ENCODE results near the gene GOLGA3. TPM values are rescaled to one million over a fixed set of nuclear protein-coding genes. Genes with fewer than 3 reads are reported as not detected.

The GOLGA3 gene, protein sequence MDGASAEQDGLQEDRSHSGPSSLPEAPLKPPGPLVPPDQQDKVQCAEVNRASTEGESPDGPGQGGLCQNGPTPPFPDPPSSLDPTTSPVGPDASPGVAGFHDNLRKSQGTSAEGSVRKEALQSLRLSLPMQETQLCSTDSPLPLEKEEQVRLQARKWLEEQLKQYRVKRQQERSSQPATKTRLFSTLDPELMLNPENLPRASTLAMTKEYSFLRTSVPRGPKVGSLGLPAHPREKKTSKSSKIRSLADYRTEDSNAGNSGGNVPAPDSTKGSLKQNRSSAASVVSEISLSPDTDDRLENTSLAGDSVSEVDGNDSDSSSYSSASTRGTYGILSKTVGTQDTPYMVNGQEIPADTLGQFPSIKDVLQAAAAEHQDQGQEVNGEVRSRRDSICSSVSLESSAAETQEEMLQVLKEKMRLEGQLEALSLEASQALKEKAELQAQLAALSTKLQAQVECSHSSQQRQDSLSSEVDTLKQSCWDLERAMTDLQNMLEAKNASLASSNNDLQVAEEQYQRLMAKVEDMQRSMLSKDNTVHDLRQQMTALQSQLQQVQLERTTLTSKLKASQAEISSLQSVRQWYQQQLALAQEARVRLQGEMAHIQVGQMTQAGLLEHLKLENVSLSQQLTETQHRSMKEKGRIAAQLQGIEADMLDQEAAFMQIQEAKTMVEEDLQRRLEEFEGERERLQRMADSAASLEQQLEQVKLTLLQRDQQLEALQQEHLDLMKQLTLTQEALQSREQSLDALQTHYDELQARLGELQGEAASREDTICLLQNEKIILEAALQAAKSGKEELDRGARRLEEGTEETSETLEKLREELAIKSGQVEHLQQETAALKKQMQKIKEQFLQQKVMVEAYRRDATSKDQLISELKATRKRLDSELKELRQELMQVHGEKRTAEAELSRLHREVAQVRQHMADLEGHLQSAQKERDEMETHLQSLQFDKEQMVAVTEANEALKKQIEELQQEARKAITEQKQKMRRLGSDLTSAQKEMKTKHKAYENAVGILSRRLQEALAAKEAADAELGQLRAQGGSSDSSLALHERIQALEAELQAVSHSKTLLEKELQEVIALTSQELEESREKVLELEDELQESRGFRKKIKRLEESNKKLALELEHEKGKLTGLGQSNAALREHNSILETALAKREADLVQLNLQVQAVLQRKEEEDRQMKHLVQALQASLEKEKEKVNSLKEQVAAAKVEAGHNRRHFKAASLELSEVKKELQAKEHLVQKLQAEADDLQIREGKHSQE (N-terminal part only)
- 90.2 and 116 TPM in 2 replicates for total RNA-seq (2013; cell fraction: nucleolus; rRNA removed)
- total RNA-seq (2014; rRNA removed) (30.5 and 33.2 TPM in 2 replicates), total RNA-seq (2014; rRNA removed; fragmentation: Illumina TruSeq; extraction: Trizol) (17.4 and 18.6 TPM in 2 replicates), total RNA-seq (2021) (36.3 and 42.7 TPM in 2 replicates), polyA plus RNA-seq (2011; rRNA removed) (5.7 and 9.7 TPM in 2 replicates), polyA plus RNA-seq (2014; fragmentation: Illumina TruSeq; extraction: Trizol) (4.6 and 8.3 TPM in 2 replicates), polyA plus RNA-seq (2014; fragmentation: Nextera tagmentation; extraction: Ambion mirVana) (1 to 10 TPM; 2.0 to 3.7 TPM), polyA plus RNA-seq (2014; rRNA removed) (16.0 and 21.5 TPM in 2 replicates), polyA plus RNA-seq (2016; fragmentation: Nextera tagmentation; extraction: Ambion mirVana) (10 to 100 TPM; 14.4 to 16.8 TPM), polyA minus RNA-seq (2011; rRNA and poly(A)+ RNA removed) (16.6 and 31.5 TPM in 2 replicates), Bru-seq, nascent RNA (percentile 82 among the genes with signal in this experiment), BruChase-seq, experiment 1, labeled RNA remaining after a 6-hour chase (percentile 96 among the genes with signal in this experiment), BruChase-seq, experiment 2, labeled RNA remaining after a 2-hour chase (percentile 94 among the genes with signal in this experiment)
- 8.9 TPM for polyA plus RNA-seq (2011; ENCODE audit: low read depth)
- 13.4 and 15.2 TPM in 2 replicates for polyA plus RNA-seq (2011; cell fraction: cytosol; rRNA removed)
- 19.3 and 29.6 TPM in 2 replicates for polyA plus RNA-seq (2011; cell fraction: nucleus; rRNA removed)
- 18.0 and 18.3 TPM in 2 replicates for polyA plus RNA-seq (2012)
- polyA minus RNA-seq (2011; cell fraction: cytosol; rRNA and poly(A)+ RNA removed) = 17.8 and 21.1 TPM in 2 replicates
- polyA minus RNA-seq (2011; cell fraction: nucleus; rRNA and poly(A)+ RNA removed) = 10.0 and 30.3 TPM in 2 replicates
- long read RNA-seq, experiment 1, partial matches to known transcripts = 3 of 11 reads
- long read RNA-seq, experiment 1, other reads (novel, unspliced or antisense) = 8 of 11 reads
- long read RNA-seq, experiment 2, partial matches to known transcripts = 8 of 19 reads
- long read RNA-seq, experiment 2, other reads (novel, unspliced or antisense) = 11 of 19 reads

DNA sequence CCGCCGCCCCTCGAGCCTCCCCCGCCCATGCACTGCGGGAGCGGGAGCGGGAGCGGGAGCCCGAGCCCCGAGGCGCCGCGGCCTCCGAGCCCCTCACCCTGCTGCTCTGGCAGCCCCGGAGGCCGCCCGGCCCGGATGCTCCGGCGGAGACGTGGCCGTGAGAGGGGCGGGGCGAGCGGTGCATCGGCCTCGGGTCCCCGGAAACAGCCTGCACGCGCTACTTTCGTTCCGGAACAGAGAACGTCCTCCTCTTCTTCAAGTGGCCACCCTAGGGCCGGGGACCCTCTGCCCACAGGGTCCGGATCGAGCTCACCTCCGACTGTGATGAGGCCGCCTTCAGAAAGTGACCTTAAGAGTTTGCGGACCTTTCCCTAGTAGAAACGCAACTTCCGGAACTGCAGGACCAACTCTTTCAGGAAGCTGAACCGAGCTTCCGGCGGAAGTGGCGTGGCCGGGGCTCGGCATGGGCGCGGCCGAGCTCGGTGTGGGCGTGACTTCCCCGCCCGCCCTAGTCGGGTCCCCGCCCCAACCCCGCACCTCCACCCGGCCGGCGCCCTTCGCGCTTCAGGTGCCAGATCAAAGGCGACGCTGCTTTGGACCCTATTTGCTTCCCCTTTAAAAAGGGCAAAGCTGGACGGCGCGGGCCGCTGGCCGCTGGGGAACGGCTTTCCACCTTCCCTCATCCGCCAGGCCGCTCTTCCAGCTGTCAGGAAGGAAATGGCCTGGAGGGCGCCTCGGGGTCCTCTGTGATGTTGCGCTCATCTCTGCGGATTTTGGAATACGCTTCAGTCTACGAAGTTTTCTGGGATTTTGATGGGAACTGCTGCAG, at the start of gene GOLGA3:
TSS of gene GOLGA3 (minus strand) at position 164 of the 829 bp plus-strand sequence. CDS start 6,741 bp downstream, outside the sequence.
- ATAC-seq (peak; percentile 97), DNase-seq (ENCODE audit: low read depth, low spot score) (peak; percentile 68), FAIRE-seq (peak; percentile 90)
- Histone ChIP-seq H3K79me2 (ENCODE audit: control insufficient read depth, insufficient read depth, low read length) (peaks cover 40% of the 10 kb centered on the region), H3K4me2 (ENCODE audit: control insufficient read depth, insufficient read depth) (peak within 1 kb of the TSS; percentile 84), H3K9me3 (replicated peaks; ENCODE audit: control insufficient read depth, insufficient read depth, low read length) (no peaks in the 10 kb centered on the region), H3K27ac (ENCODE audit: control insufficient read depth, insufficient read depth) (peak within 1 kb of the TSS; percentile 100), H3K4me1 (ENCODE audit: control insufficient read depth, insufficient read depth, low read length) (peaks cover 12% of the 10 kb centered on the region), H3K9ac (ENCODE audit: control insufficient read depth, insufficient read depth, low read length) (peak within 1 kb of the TSS; percentile 97), H3K4me3 (peak within 1 kb of the TSS; percentile 97), H3K36me3 (ENCODE audit: control insufficient read depth in 2 of 2, insufficient read depth in 2 of 2, low read length in 1 of 2) (peaks cover 6 to 17% of the 10 kb centered on the region in 2 experiments; a peak in 3 of 4 replicates), H4K20me1 (ENCODE audit: control insufficient read depth, insufficient read depth) (no peaks in the 10 kb centered on the region), H2AFZ (ENCODE audit: control insufficient read depth, low read depth, low read length) (peak within 1 kb of the TSS; percentile 98), H3K27me3 (replicated peaks in 1 of 2; ENCODE audit: control insufficient read depth in 2 of 2, insufficient read depth in 2 of 2, low read length in 1 of 2) (no peaks in the 10 kb centered on the region)
- BruUV-seq (replicated peaks) = no TSS peak
- ChIA-PET RAD21 (ENCODE audit: unreplicated experiment) (interaction anchor here (1.2 to 1.6 kb wide), 3 partner anchors 9 to 251 kb away, joined by 3 to 6 read pairs (median 5); no protein-coding TSS in a partner anchor), CTCF (interaction anchor here (0.6 to 1.2 kb wide), 3 partner anchors 9 to 60 kb away, joined by 3 to 6 read pairs (median 5); partner anchors contain the start of gene CHFR), SMC1A (ENCODE audit: uncharacterized antibody, unreplicated experiment) (interaction anchor here (0.6 to 1.6 kb wide), 4 partner anchors 8 to 157 kb away, joined by 3 to 6 read pairs (median 3); partner anchors contain the start of gene ZNF26), POLR2A (interaction anchor here (0.5 to 1.2 kb wide), 4 partner anchors 9 to 73 kb away, joined by 3 to 7 read pairs (median 3); no protein-coding TSS in a partner anchor)
- 5% methylated on average over 63 of the region's 78 CpGs for WGBS (ENCODE audit: insufficient coverage, insufficient replicate concordance, low lambda C conversion rate, missing lambda C conversion rate)
- intact Hi-C loops (cut with micrococcal nuclease; ENCODE audit: unreplicated experiment) = no loop called here
- in situ Hi-C loops (cut with MboI) = no loop called here
- TF ChIP-seq, protein P1, sequence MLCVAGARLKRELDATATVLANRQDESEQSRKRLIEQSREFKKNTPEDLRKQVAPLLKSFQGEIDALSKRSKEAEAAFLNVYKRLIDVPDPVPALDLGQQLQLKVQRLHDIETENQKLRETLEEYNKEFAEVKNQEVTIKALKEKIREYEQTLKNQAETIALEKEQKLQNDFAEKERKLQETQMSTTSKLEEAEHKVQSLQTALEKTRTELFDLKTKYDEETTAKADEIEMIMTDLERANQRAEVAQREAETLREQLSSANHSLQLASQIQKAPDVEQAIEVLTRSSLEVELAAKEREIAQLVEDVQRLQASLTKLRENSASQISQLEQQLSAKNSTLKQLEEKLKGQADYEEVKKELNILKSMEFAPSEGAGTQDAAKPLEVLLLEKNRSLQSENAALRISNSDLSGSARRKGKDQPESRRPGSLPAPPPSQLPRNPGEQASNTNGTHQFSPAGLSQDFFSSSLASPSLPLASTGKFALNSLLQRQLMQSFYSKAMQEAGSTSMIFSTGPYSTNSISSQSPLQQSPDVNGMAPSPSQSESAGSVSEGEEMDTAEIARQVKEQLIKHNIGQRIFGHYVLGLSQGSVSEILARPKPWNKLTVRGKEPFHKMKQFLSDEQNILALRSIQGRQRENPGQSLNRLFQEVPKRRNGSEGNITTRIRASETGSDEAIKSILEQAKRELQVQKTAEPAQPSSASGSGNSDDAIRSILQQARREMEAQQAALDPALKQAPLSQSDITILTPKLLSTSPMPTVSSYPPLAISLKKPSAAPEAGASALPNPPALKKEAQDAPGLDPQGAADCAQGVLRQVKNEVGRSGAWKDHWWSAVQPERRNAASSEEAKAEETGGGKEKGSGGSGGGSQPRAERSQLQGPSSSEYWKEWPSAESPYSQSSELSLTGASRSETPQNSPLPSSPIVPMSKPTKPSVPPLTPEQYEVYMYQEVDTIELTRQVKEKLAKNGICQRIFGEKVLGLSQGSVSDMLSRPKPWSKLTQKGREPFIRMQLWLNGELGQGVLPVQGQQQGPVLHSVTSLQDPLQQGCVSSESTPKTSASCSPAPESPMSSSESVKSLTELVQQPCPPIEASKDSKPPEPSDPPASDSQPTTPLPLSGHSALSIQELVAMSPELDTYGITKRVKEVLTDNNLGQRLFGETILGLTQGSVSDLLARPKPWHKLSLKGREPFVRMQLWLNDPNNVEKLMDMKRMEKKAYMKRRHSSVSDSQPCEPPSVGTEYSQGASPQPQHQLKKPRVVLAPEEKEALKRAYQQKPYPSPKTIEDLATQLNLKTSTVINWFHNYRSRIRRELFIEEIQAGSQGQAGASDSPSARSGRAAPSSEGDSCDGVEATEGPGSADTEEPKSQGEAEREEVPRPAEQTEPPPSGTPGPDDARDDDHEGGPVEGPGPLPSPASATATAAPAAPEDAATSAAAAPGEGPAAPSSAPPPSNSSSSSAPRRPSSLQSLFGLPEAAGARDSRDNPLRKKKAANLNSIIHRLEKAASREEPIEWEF (IDR thresholded peaks at IDR 0.05; ENCODE audit: insufficient replicate concordance, low read depth, low read length) = no peak
- TF ChIP-seq NFYB (IDR thresholded peaks at IDR 0.05; ENCODE audit: insufficient read depth, low read depth, low read length) (no peak), IKZF1 (conservative IDR thresholded peaks at IDR 0.05) (peak; percentile 97), SMARCA5 (IDR thresholded peaks at IDR 0.05) (0 out of 2 replicates have a peak, but pooled peaks have one; percentile 27), SREBF1 (IDR thresholded peaks at IDR 0.05; ENCODE audit: low read length) (peak; percentile 45), ATF7 (IDR thresholded peaks at IDR 0.05; ENCODE audit: low read depth) (peak; percentile 63), CHD2 (IDR thresholded peaks at IDR 0.05; ENCODE audit: borderline replicate concordance, low read depth, low read length) (peak; percentile 57; the same call in 1 of the 2 replicates), FOXK2 (IDR thresholded peaks at IDR 0.05) (peak; percentile 20; the same call in 1 of the 2 replicates)

Measured in GM12878 (cell line).